HepG2 (cell line): ENCODE results near the gene FBXW5. TPM values are rescaled to one million over a fixed set of nuclear protein-coding genes. Genes with fewer than 3 reads are reported as not detected.

Source experiments
- FOSL1 ChIP-seq: sonication (generic); formaldehyde crosslinking; IDR thresholded peaks from 2 replicates; pipeline ENCODE4 v1.9.0; 2021; ENCODE audit warnings: missing genetic modification reagents, borderline replicate concordance
- PAX8 ChIP-seq: sonication (generic); formaldehyde crosslinking; IDR thresholded peaks from 2 replicates; pipeline ENCODE4 v1.8.0; 2022; ENCODE audit warnings: mild to moderate bottlenecking, missing genetic modification reagents, borderline replicate concordance
- PCBP1 ChIP-seq: fragments of 200-400 bp; formaldehyde crosslinking; IDR thresholded peaks from 2 replicates; pipeline ENCODE4 v1.6.1; 2017; ENCODE audit warnings: mild to moderate bottlenecking, low read depth, low read length, borderline replicate concordance
- SIN3A ChIP-seq: IDR thresholded peaks from 2 replicates; pipeline ENCODE4 v1.6.1; 2011; ENCODE audit warnings: low read depth, mild to moderate bottlenecking, control low read depth, low read length, borderline replicate concordance
- ZHX2 ChIP-seq, 2 experiments: sonication (generic) in 1 of 2; formaldehyde crosslinking in 1 of 2; IDR thresholded peaks; 2 replicates each; pipeline versions ENCODE4 v1.6.1 to v1.9.0; 2014 to 2022; ENCODE audit warnings: antibody characterized with exemption in 1 of 2, borderline replicate concordance in 1 of 2, inconsistent platforms in 1 of 2, low read depth in 1 of 2, missing genetic modification reagents in 1 of 2
- ZNF510 ChIP-seq: sonication (generic); formaldehyde crosslinking; IDR thresholded peaks from 2 replicates; pipeline ENCODE4 v1.4.0; 2020; ENCODE audit warnings: low read depth, mild to moderate bottlenecking, missing genetic modification reagents
- ZNF703 ChIP-seq: sonication (generic); formaldehyde crosslinking; IDR thresholded peaks from 2 replicates; pipeline ENCODE4 v1.5.1; 2020; ENCODE audit warnings: missing genetic modification reagents, mild to moderate bottlenecking, moderate library complexity, borderline replicate concordance
- ZNF792 ChIP-seq: IDR thresholded peaks from 2 replicates; pipeline ENCODE4 v1.6.1; 2016
- polyA plus RNA-seq, 8 experiments: library from polyadenylated mRNA; depleted of rRNA in 3 of 8; stranded (reverse) in 7 of 8; unstranded in 1 of 8; fragments of >200 nt; fragmentation: Illumina TruSeq in 4 of 8; extraction: Trizol in 4 of 8; gene quantifications; 2 replicates each; pipeline versions ENCODE4 v1.2.1 to v1.2.3, GENCODE V29; 2011 to 2016; ENCODE audit warnings: low read depth in 4 of 8, missing spikeins in 1 of 8, mixed read lengths in 1 of 8; ENCODE audit not compliant: insufficient read depth in 1 of 8
- total RNA-seq, 5 experiments: library from RNA; depleted of rRNA; stranded (reverse); fragments of >200 nt; fragmentation: Illumina TruSeq; extraction: Trizol; gene quantifications; 2 replicates each; pipeline ENCODE4 v1.2.3, GENCODE V29; 2016; ENCODE audit warnings: low read depth in 1 of 5
- TF ChIP-seq, protein P1 (sequence below): sonication (generic); formaldehyde crosslinking; IDR thresholded peaks from 2 replicates; pipeline ENCODE4 v1.4.0; 2020; ENCODE audit warnings: missing genetic modification reagents
- TF ChIP-seq, protein P2 (sequence below): sonication (generic); formaldehyde crosslinking; IDR thresholded peaks from 2 replicates; pipeline ENCODE4 v1.4.0; 2020; ENCODE audit warnings: missing genetic modification reagents, borderline replicate concordance

FBXW5 gene
- total and polyA plus RNA-seq, 2 of the 13 experiments (the other 11 are each of a cell fraction or from before 2014, with no cell fraction given), result 52.0 to 60.4 TPM

- TF ChIP-seq, protein P1, sequence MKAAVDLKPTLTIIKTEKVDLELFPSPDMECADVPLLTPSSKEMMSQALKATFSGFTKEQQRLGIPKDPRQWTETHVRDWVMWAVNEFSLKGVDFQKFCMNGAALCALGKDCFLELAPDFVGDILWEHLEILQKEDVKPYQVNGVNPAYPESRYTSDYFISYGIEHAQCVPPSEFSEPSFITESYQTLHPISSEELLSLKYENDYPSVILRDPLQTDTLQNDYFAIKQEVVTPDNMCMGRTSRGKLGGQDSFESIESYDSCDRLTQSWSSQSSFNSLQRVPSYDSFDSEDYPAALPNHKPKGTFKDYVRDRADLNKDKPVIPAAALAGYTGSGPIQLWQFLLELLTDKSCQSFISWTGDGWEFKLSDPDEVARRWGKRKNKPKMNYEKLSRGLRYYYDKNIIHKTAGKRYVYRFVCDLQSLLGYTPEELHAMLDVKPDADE (CRISPR knock-in tag), result no peak
- TF ChIP-seq ZHX2 (IDR thresholded peaks at IDR 0.05; ENCODE audit: low read depth) (no peak), ZHX2 (CRISPR knock-in tag; IDR thresholded peaks at IDR 0.05; ENCODE audit: borderline replicate concordance) (0 out of 2 replicates have a peak, but pooled peaks have one; percentile 46), FOSL1 (CRISPR knock-in tag) (no peak), ZNF792 (CRISPR knock-in tag) (no peak), ZNF703 (CRISPR knock-in tag) (peak; percentile 5; the same call in 1 of the 2 replicates), ZNF510 (CRISPR knock-in tag) (peak; percentile 62; the same call in 1 of the 2 replicates), SIN3A (no peak), PAX8 (CRISPR knock-in tag) (0 out of 2 replicates have a peak, but pooled peaks have one; percentile 31), PCBP1 (no peak)
- TF ChIP-seq, protein P2, sequence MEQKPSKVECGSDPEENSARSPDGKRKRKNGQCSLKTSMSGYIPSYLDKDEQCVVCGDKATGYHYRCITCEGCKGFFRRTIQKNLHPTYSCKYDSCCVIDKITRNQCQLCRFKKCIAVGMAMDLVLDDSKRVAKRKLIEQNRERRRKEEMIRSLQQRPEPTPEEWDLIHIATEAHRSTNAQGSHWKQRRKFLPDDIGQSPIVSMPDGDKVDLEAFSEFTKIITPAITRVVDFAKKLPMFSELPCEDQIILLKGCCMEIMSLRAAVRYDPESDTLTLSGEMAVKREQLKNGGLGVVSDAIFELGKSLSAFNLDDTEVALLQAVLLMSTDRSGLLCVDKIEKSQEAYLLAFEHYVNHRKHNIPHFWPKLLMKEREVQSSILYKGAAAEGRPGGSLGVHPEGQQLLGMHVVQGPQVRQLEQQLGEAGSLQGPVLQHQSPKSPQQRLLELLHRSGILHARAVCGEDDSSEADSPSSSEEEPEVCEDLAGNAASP, result no peak
Measured at GRCh38 chr9:136944212-136944518, 373 bp downstream of the FBXW5 start (continued).
